HFF-Myc (cell line): Measurements from ENCODE around the gene TNNT1.

Experiments used
- DNase-seq: peaks from one replicate; pipeline ENCODE4 v3.0.0-alpha.2; 2011; ENCODE audit warnings: low read depth; ENCODE audit errors: extremely low read depth
- H3K4me3 ChIP-seq: replicated peaks from 2 replicates; pipeline ENCODE4 v1.5.1; 2011; ENCODE audit warnings: low read depth, mild to moderate bottlenecking, control low read depth, low read length
- TF ChIP-seq, protein P1 (sequence below): IDR thresholded peaks from 2 replicates; pipeline ENCODE4 v1.5.1; 2012; ENCODE audit warnings: mild to moderate bottlenecking, low read depth, low read length, control low read depth; ENCODE audit errors: missing control alignments

TNNT1 gene

DNA sequence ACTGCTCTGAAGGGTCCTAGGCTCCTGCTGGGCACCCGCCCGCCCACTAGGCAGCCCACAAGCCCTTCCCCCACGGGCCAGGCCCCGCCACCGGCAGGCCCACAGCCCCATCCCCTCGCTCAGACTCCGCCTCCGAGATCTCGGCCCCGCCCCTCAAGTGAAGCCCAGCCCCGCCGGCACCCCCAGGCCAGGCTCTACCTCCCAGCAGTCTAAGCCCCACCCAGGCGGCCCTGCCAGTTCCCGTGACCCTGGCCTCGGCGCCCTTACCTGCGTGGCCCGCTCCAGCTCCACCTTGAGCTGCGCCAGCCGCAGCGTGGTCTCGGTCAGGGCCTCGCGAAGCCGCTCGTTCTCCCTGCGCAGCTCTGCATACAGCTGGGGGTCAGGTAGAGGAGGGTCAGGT, 57.1 kb downstream of the TNNT1 start:
- H3K4me3 ChIP-seq, result no peak overlapping the region
- TF ChIP-seq, protein P1, sequence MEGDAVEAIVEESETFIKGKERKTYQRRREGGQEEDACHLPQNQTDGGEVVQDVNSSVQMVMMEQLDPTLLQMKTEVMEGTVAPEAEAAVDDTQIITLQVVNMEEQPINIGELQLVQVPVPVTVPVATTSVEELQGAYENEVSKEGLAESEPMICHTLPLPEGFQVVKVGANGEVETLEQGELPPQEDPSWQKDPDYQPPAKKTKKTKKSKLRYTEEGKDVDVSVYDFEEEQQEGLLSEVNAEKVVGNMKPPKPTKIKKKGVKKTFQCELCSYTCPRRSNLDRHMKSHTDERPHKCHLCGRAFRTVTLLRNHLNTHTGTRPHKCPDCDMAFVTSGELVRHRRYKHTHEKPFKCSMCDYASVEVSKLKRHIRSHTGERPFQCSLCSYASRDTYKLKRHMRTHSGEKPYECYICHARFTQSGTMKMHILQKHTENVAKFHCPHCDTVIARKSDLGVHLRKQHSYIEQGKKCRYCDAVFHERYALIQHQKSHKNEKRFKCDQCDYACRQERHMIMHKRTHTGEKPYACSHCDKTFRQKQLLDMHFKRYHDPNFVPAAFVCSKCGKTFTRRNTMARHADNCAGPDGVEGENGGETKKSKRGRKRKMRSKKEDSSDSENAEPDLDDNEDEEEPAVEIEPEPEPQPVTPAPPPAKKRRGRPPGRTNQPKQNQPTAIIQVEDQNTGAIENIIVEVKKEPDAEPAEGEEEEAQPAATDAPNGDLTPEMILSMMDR, result no peak

DNA sequence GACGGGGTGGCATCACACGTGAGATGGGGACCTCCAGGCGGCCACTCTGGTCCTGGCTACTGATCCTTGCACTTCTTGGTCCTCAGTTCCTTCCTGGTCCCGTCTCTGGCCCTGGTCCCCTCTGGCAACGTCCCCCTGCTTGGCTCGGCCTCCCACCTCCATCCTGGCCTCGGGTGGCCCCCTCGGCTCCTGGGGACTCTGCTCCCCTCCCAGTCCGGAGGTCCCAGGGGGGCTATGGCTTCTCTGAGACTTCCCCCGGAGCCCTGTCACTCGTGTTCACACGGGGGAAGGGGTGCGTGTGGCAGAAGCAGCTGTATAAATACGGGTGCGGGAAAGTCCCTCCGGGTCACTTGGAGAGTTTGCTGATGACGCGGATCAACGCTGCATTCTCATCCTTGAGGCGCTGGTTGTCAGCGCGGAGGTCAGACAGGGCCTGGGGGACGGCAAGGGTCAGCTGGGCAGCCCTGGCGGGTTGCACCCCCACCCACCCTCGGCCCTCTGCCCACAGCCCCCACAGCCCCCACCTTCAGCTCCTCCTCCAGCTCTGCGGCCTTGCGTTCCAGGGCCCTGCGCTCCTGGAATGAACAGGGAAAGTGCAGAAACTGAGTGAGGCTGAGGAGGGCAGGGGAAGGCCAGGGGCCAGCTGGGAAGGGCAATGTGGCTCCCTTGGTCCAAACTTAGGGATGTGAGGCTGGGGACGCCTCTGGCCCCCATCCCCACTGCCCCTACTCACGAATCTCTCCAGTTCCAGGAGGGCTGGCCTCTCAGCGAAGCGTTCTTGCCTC, 57.7 kb downstream of the TNNT1 start:
- no peak overlapping the region for H3K4me3 ChIP-seq
- DNase-seq, result no peak
- TF ChIP-seq, protein P1, result no peak

More for the DNA sequence above, 57.1 kb downstream of the TNNT1 start:
- DNase-seq, result no peak

DNA sequence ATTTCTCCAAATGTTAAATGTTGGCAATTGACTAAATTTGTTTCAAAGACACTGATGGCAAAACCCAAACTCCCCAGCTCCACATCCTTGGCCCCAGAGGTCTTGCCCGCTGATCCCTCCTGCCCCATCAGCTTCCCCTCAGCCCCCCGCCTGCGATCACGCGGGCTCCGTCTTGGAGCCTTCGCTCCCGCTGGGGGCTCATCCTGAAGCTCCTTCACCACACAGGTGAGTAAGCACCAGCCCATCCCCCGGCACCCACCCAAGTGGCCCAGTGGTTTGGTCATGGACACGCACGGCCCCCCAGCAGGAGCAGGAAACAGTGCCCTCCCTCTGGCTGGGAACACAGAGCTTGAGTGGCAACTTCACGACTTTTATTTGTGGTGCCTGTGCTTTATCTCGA, 58.4 kb downstream of the TNNT1 start:
- TF ChIP-seq, protein P1, result no peak
- no peak overlapping the region for H3K4me3 ChIP-seq
- DNase-seq, result no peak

DNA sequence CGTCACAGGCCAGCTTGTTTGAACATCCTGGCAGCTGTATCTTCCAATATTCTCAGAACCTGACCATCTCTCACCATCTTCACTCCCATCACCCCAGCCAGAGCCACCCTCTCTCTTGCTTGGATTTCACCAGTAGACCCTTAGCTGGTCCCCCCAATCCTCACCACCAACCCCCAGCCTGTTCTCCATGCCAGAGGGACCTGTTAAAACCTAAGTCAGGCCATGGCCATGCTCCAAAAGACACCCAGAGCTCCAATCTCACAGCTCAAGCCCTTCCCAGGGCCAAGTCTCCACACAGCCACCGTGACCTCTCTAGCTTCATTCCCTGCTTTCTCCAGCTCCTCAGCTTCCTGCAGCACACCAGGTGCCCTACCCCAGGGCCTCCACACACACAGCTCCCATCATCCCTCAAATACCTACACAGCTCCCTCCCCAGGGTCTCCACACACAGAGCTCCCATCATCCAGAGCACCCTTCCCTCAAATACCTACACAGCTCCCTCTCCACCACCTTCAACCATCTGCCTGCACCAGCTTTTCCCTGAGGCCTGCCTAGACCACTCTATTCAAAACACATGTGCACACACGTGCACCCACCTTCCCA, 59.6 kb downstream of the TNNT1 start:
- H3K4me3 ChIP-seq, result no peak overlapping the region
- TF ChIP-seq, protein P1, result no peak
- DNase-seq, result no peak

DNA sequence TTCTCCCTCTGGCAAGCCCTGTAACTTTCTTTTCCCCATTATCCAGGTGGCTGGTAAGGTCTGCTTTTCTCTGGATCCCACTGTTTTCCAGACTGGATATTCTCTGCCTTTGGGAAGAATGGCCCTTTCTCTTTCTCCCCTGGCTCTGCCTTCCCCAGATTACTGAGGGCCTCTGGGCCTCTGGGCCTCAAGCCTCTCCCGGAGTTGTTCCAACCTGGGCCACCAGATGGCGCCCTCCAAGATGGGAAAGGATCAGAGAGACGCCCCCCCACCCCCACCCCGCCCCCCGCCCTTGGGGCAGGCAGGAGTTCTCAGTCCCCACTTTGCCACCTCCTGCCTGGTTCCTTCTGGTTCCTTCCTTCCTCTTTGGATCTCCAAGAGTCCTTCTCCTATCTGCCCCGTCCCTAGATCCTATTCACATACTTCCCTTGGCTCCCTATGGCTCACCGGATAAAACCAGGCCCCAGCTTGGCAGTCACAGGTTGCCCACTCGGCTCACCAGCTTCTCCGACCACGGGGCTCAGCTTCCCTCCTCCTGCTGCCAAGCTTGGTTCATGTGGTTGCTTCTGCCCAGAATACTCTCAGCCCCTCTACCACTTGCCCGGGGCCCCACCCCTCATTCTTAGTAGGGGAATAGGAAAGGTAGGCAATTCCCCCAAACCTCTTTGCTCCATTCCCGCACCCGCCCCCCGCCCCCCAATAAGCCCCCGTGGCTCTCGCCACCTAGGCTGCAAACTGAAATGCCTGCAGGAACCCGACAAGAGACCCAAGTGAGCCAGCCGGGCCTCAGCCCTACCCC, 60.3 kb downstream of the TNNT1 start:
- no peak for DNase-seq
- H3K4me3 ChIP-seq, result no peak overlapping the region
- TF ChIP-seq, protein P1, result peak; percentile 61

DNA sequence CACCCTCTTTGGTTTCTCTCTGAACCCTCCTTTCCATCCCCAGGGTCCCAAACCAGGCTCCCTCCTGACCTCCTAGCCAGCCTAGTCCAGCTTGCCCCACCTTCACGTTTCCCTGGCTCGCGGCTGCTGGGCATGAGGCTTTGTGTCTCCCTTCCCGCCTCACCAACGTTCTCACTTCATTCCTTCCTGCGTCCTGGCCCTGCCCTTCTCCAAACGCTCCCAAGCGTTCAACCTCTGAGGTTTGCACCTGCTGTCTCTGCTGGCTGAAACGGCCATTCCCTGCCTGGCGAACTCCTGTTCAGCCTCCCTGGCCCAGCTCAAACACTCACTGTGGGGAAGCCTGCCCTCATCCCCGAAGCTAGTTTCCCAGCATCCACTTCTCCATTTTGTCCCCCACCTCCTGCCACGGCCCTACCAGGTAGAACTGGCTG, 61.0 kb downstream of the TNNT1 start:
- TF ChIP-seq, protein P1, result no peak
- no peak for DNase-seq
- no peak overlapping the region for H3K4me3 ChIP-seq
